HUDEP-2 (cell line): ENCODE results near the gene SLX9.

Source experiments
- DNase-seq, 76 experiments: peaks; one replicate each; lab custom pipeline; 2025; ENCODE audit not compliant: unreplicated experiment in 76 of 76; lab: John Stamatoyannopoulos, UW

The SLX9 gene

DNA sequence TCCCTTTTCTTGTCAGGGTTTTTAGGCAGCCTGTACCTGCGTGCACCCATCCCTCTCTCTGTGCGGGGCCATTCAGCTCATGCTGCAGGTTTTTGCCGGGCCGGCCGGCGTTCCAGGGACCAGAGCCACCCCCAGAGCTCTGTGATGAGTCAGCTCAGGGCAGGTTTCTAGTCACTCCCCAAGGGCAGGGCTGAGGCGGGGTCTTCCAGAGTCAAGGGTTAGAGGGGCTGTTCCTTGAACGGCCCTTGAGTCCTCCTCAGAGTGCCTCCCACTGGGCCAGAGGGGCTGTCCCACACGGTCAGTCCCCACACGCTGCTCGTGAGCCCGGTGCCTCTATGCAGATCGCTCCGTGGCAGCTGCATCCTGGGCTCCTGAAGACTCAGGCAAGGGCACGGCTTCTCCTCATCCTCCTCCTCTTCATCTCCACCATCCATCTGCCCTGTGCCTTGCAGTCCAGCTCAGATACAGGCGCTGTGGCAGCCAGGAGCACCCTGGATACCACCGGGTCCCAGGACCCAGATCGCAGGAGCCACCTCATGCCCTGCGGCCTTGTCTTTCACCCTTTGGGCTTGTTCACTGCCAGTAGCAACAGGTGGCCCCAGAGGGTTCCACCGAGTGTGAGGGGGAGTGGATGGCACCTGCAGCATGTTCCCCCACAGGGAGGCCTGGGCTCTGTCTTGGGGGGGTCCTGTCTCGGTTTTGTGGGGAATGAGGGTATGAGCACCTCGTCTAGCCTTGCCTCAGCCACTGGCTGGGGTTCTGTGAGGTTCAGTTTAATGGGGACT, 17.4 kb downstream of the SLX9 start:
- no peak for DNase-seq

DNA sequence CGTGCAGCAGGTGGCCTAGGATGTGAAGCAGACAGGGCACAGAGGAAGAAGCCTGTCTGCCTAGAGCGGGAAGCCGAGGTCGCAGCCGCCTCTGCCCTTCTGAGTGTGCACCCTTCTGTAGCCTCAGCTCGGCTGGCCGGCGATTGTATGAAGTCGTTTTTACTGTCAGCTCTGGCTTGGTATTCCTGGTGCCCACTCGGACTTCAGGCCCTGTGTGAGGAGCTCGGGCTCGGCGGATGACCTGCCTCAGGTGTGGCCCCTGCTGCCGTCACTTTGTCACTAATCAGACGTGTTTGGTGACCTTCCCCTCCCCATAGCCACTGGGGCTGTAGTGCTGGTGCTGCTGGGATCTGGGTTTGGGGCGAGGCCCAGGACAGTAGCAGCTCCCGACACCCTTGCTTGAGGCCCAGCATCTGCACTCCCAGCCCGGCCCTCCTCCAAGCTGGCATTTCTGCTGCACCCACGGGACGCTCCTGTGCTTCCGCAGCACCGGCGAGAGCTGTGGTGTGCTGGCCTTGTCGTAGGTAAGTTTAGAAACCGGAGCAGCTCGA, 18.1 kb downstream of the SLX9 start:
- no peak for DNase-seq

DNA sequence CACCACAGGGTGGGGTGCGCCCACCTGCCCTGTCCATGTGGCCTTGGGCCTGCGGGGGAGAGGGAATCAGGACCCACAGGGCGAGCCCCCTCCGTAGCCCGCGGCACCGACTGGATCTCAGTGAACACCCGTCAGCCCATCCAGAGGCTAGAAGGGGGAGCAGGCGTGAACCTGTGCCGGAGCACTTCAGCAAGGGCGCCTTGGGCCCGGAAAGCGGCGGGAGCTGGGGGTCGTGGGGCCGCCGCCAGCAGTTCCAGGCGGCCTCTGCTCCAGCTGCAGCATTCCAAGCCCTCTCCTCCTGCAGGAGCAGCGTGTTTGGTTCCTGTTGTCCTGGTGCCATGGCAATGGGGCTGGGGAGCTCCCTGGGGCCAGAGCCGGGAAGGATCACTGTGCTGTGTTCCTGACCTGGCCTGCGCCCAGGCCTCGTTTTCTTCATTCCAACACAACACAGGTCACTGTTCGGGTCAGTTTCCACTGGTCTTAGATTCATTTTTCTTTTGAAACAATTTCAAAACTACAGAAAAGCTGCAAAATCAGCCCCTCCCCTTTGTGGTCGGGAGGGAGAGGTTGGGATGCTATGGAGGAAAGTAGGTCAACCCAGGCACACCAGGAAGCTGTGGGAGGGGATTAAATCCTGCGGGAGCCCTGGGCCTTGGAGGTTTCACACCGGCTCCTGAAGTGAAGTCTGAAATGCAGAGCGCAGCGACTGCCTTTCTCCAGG, 18.8 kb downstream of the SLX9 start:
- DNase-seq, result no peak

DNA sequence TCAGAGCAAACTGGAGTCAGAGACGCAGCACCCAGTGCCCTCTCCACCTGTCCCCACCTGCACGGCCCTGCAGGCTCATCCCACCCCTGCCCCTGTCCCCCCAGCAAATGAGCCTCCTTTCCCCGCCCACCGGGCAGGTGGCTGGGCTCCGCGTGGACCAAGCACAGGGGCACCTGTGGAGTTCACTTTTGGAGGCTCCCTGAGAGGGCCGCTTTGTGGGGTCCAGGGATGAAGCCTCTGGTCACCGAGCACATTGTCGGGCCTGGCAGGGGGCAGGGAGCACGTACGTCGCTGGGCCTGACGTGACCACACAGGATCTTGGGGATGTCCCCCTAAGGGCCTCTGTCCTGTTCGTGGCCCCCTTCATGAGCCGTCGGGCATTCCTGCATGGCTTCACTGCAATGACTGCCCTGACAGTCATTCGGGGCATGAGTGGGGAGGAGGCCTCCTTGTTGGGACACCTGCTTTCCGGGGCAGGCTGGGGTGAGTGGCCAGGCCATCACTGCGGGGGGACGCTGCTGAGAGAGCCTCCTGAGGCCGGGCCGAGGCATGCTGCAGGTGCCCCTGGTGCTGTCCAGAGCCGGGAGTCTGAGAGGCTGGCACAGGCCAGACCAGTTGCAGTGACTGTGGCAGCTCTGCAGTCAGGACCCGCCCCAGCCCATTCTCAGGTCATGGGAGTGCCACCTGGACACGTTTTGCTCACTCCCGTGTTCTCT, 19.7 kb downstream of the SLX9 start:
- DNase-seq, result no peak

DNA sequence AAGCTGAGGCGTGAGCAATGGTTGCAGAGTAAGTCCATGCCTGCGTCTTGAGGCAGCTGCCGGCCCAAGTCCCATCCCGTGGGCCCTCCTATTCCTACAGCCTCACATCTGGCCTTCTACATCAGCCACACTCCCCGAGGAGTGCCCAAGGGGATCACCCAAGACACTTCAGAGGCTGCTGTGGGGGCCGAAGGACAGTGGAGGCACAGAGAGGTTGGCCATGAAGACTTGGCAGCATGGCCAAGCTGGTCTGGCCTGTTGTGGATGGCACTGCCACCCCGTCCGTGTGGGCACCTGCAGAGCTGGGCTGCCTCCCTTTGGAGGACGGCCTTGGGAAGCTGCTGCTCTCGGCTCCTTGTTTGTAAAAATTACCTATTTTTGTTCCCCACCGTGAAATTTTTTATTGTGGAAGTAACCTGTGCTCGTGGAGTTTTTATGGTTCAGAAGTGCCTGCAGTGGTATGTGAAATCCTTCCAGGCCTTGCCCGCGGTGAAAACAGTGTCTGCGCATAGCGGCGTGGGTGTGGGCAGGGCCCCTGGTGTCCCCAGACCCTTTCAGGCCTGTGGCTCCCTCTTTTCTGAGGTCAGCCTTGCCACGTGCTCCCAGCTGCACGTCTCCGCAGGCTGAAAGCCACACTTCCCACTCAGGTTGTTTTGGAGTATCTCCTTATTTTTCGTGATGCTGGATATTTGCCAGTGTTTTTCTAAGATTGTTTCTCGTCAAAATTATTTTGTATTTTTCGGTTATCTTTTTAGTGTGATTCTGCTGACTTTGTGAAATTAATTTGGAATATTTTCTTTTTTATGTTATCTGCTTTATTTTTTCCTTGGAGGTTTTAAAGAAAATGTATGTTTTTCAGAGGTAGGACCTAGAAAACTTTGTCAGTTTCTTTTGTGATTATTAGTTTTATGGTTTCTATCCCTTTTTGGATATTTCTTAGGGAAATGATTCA, 20.6 kb downstream of the SLX9 start:
- no peak for DNase-seq

DNA sequence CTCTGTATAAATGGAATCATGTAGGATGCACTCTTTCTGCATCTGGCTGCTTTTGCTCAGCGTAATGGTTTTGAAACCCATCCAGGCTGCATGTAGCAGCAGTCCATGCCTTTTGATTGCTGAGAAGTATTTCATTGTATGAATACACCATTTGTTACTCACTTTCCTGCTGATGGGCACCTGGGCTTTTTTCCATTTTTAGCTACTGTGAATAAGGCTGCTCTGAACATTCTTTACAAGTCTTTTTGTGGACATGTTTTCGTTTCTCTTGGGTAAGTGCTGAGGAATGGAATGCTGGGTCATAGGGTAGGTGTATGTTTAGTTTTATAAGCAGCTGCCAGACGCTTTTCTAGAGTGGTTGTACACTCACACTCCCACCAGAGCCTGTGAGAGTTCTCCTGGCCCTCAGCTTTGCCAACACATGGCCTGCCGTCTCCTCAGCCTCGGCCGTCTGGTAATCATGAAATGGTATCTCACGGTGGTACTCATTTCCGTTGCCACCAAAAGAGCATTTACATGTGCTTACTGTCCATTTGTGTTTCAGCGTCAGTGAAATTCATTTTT, 22.7 kb downstream of the SLX9 start:
- DNase-seq, result no peak

DNA sequence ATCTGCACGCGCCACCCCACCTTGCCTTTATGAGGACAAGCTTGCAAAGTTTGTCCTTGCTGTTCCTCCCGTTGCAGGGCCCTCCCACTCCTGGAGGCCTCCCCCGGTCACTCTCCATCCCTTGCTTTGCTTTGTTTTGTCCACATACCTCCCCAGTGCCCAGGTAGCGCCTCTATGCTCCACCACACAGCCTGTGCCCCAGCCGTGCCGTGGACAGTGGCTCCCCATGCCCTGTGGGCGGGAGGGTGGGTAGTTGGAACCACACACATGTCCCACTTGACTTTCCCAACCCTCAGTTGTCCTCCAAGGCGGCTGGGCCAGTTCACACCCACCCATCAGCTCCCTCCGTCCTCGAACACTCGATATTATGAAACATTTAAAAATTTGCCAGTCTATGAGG, 24.6 kb downstream of the SLX9 start:
- DNase-seq, result no peak

DNA sequence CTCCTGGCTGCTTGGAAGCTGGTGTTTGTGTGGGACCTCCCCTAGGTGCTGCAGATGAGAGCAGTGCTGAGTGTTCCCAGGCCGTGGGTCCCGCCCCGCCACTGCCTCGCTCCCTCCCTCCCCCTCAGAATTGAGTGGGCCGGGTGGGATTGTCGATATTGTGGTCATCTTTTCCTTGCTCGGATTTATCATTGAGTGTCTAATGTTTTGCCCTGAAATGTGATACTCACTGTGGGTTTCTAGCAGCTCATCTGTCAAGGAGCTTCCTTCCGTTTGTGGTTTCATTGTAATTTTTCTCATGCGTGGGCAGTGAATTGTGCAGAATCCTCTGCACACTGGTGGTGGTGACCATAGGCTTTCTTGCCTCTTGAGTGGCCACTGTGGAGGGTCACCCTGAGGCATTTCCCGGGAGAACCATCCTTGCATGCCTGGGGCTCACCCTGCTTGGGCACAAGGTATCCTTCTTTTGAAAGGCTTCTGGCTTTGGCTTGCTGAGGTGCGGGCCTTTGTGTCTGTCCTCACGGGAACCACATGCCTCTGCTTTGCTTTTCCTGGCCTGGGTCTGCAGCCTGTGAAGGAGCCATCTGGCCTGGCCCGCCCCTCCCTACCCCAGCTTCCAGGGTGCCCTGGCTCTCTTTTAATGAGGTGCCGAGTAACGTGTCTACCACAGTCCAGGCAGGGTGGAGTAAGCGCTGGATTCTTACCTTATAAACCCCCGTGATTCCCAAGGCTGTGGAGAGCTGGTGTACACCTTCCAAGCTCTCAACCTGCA, 25.6 kb downstream of the SLX9 start:
- no peak for DNase-seq

DNA sequence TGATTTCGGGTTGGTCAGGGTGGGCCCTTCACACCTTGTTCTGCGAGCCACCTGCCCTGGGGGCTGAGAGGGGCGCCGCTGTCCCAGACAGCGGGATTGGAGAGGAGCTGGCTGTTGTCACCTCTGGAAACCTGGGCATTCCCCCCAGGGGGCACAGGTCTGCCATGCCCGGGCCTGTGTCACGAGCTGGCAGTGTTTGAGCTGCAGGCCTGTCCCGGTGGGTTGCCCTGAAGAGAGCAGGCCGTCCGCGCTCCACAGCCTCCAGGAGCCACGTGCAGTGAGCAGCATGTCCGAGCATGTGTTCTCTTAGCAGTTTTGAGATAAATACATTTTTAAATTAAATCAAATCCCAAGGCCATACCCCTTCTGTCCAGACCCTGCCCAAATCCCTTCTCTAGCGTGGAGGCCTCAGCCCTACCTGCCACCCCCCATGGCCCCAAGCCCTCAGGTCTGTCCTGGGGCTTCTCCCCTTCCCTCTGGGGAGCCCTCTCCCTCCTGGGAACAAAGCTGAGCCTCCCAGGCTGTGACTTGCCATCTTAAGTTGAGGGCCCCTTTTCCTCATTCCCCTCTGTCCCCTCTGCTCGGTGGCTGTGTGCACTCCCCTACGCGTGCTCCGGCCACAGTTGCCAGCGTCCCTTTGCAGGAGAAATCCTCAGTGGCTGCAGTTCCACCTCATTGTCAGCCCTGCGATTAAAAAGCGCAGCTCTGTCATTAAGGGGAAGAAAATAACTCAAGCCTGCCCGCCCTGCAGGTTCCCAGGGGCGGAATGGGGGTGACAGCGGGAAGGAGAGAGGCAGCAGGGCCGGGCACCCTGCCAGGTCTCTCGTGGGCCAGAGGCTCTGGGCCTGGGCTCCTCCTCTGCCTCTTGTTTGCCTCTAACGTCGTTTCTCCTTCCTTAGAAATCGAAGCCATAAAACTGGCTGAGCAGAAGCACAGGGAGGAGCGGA, 26.6 kb downstream of the SLX9 start:
- DNase-seq, result peak in 26 of 76 experiments; percentile 18 to 65 (median 37)

DNA sequence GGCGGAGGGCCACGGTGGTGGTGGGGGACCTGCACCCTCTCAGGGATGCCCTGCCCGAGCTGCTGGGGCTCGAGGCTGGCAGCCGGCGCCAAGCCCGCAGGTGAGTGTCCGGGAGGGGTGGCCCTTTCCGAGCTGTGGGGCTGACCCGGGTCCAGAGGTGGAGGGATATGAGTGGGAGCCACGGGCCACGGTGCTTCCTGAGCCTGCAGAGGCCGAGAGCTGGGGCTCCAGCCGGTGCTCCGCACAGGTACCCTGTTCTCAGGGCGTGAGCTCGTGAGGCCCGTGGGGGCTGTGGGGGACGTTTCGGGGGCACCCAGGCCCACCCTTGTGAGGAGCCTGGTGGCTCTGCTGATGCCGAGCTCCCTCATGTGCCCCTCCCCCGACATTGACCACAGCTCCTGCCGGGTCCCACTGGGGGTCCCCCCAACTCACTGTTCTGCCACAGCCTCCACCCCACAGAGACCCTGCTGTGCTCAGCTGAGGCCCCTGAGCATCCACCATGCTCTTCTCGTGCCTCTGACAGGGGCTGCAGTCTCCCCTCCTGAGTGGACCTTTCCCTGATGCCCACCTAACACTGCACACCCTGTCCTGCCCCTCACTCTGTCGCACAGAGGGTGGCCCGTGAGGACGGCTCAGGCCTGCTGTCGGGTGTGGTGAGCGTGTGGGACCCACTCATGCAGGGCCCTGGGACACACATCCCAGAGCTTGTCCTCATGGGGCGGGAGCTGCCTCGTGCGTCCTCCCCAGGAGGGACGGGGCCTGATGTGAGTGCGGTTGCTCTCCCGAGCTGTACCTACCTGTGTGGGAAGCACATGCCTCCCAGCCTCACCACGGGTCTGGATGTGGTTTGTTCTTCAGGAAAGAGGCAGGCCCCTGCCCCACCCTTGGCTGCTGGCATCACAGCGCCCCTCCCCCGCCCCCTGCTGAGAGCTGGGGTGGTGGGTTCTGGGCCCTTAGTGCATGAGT, 27.5 kb downstream of the SLX9 start:
- no peak for DNase-seq

DNA sequence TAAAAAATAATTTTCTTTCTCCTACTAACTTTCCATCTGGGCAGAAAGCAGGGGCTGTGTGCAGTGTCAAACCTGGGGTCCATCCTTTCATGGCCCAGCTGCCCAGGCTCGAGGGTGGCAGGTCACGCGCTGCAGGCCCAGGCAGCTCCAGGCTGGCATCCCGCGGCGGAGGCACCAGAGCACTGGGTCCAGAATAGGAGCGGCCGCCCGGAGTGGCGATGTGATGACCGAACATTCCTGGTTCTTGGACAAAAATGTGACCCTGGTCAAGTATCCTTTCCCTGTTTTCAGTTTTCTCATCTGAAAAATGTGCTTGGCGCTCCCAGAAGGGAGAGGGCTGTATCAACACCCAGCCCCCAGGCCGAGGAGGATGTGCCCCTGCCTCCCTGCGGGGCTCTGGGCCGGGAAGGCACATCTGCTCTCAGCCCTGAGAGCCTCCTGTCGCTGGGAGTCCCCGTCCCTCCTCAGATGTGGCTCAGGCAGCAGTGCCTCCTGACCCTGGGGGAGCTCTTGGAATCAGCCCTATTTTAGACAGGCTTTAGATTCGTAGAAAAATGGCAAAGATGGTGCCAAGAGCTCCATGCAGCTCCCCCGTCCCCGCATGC, 29.3 kb downstream of the SLX9 start:
- DNase-seq, result no peak

DNA sequence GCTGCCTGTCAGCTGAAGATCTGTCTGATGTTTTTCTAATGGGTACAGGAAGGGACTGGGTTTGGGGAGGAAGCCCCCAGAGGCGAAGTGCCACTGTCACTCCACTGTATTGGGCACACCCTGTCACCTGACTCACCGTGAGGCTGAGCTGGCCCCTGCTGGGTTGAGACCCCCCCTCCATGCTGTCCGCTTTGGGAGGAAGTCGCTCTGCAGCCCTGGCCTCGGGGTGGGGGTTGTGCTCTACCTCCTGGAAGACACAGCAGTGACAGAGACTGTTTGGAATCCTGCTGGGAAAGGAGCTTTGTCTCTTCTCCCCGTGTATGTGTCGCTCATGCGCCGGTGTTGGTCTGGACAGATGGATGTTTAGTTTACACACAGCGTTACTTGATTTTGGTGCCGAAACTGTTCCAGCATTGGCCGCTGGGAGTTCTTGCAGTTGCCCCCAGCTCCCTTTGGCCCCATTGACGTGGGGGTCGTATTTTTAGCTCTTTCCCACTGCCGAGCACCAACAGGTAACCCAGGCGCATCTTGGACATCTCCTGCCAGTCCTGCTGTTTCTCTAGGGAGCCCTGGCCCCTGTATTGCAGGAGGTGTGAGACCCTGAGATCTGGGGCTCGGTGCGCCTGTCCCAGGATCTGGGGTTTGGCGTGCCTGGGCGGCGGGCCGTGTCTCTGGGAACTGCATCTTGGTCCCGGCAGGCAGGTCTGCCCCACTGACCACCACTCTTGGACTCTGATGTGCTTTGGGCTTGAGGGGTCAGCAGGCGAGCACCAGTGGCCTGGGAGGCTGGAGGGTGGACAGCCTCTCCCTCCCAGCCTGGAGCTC, 30.3 kb downstream of the SLX9 start:
- no peak for DNase-seq

DNA sequence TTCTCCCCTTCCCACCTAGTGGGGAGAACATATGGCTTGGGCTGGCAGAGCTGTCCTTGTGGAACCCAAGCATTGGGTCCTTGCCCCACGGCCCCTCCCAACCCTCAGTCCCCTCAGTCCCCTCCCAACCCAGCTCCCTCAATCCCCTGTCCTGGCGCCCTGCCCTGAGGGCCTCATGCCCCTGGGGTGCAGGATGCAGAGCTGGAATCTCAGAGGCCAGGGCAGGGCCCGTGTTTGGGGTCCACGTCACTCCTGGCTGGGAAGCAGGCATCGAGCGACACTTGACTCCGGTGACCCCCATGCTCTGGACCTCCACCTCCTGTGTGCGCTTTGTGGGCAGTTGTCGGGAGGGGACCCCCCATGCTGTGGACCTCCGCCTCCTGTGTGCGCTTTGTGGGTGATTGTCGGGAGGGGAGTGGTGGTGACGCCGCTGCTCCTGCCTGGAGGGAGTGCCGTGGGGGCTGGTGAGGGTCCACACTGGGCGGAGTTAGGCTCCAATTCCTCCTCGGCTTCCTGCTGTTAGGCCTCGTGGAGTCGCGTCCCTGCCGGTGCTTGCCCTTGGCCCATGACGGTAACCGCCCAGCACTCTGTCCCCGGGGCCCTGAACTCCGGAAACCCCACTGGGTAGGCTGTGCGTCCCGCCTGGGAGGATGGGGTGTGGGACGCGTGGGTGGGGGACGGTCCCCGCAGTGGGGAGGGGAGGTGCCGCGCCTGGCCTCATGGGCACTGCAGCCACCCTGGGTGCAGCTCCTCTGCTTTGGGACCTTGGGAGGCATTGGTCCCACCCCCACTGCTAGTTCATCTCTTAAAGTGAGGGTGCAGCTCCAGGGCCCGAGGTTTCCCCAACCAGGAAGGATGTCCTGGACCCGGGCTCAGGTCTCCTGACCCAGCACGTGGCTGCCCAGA, 31.2 kb downstream of the SLX9 start:
- no peak for DNase-seq

DNA sequence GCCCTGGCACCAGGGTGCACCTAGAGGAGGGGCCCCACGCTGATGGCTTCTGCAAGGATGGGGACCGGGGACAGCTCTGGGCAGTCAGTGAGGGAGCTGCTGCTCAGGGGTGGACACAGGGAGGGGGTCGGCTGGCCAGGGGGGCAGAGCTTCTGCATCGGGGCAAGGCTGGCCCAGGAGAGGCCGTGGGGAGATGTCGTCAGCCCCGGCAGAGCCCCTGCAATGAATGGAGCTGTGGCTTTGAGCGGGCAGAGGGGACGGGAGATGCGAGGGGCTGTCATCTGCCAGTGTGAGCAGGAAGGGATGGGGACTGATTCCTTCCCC, 31.8 kb downstream of the SLX9 start:
- DNase-seq, result no peak

DNA sequence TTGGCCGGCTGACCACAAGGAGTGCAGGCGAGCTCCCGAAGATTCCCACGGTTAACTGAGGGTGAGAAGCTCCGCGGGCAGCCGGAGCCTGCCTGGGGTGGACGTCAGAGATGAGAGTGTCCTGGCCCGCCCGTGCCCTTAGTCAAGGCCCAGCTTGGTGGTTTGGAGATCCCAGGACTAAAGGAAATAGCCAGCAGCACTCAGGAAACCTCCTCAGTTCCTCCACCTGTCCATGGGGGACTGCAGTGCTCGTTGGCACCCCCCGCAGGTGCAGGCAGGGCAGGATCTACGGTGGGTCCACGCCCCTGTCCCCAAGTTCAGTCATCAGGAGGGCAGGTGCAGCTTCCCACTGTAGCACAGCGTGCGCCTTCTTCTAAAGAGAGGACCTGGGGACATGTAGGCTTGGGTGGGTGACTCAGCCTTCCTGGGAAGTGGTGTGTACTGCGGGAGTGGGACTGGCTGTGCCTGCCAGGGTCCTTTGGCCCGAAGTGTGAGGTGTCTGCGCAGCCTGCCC, 32.5 kb downstream of the SLX9 start:
- DNase-seq, result no peak
